ENCODE results near the gene TEKT3. TPM values are rescaled to one million over a fixed set of nuclear protein-coding genes. Genes with fewer than 3 reads are reported as not detected.

Gene TEKT3
- total and polyA plus RNA-seq, 2 of the 4 experiments (the other 2 are of a cell fraction): 0.15 TPM; not detected in 1

DNA sequence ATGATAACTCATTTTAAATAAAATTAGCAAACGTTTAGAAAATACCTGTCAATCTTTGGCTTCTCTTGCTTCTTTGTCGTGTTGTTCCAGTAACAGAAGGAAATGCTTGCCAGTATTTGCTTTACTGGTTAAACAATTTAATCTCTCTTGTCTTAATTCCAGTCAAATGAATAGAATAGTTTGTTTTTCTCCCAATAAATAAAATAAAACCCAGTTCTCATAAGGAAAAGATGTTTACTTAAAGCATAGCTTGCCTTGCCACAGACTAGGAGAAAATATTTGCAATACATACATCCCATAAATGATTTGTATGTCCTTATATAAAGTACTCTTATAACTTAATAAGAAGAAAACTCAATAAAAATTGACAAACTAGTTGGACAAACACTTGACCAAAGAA is 43.9 kb upstream of the TEKT3 start:
- in situ Hi-C loops (cut with MboI; ENCODE audit: low sequenced_read_pairs): no loop called here
- Histone ChIP-seq H2BK20ac (ENCODE audit: low read depth, low read length) (no peak overlapping the region), H3K27ac (ENCODE audit: insufficient read depth, low read length) (no peak overlapping the region), H3K14ac (replicated peaks; ENCODE audit: low read depth, low read length) (no peak overlapping the region), H3K4me3 (ENCODE audit: insufficient read depth, low read depth, low read length) (no peak overlapping the region), H2BK120ac (ENCODE audit: low read depth, low read length) (no peak overlapping the region), H2BK15ac (ENCODE audit: low read depth, low read length) (no peak overlapping the region), H3K56ac (ENCODE audit: extremely low read depth, insufficient read depth, low read length) (no peak overlapping the region), H2AK5ac (ENCODE audit: low read depth, low read length) (no peak overlapping the region), H3K9me3 (ENCODE audit: control insufficient read depth, insufficient read depth, low read length) (no peaks in the 10 kb centered on the region), H3K9me1 (ENCODE audit: insufficient read depth, low read length) (0 out of 2 replicates have a peak, but pooled peaks cover 1% of the 10 kb centered on the region), H3K4me1 (ENCODE audit: control insufficient read depth, insufficient read depth, low read length) (peaks cover 7% of the 10 kb centered on the region), H3K23ac (ENCODE audit: low read depth, low read length) (no peak overlapping the region), H3K18ac (ENCODE audit: low read depth, low read length) (no peak overlapping the region; the same call in 1 of the 2 replicates), H3K9ac (ENCODE audit: low read depth, low read length) (no peak overlapping the region), H2AK9ac (replicated peaks; ENCODE audit: low read depth, low read length, poor library complexity) (no peak overlapping the region), H4K20me1 (ENCODE audit: insufficient read depth, low read length) (no peaks in the 10 kb centered on the region), H3K27me3 (ENCODE audit: control insufficient read depth, insufficient read depth, low read length) (no peaks in the 10 kb centered on the region; the same call in 1 of the 2 replicates), H3K79me1 (ENCODE audit: low read depth in 1 of 2, low read length in 2 of 2) (no peaks in the 10 kb centered on the region), H3K36me3 (ENCODE audit: control insufficient read depth, insufficient read depth, low read length) (no peaks in the 10 kb centered on the region), H2BK5ac (ENCODE audit: low read depth, low read length, poor library complexity, severe bottlenecking) (no peak overlapping the region), H4K5ac (ENCODE audit: low read depth, low read length) (no peak overlapping the region), H2AFZ (replicated peaks; ENCODE audit: low read length, poor library complexity) (no peak overlapping the region), H3K4me2 (ENCODE audit: low read depth, low read length) (no peak overlapping the region), H4K91ac (ENCODE audit: insufficient read depth, low read depth, low read length) (no peak overlapping the region), H3K4ac (ENCODE audit: low read depth, low read length) (no peak overlapping the region), H4K8ac (ENCODE audit: low read depth in 2 of 2, low read length in 2 of 2) (no peak overlapping the region)
- BruUV-seq (replicated peaks): no TSS peak
- ChIA-PET POLR2A (ENCODE audit: unreplicated experiment) (no interaction called here), CTCF (no interaction called here)
- dilution Hi-C loops (cut with HindIII; ENCODE audit: low sequenced_read_pairs, unreplicated experiment): no loop called here
- intact Hi-C loops (cut with micrococcal nuclease): loop anchor here (2.0 kb wide), 2 partner anchors 49 to 123 kb away; no protein-coding TSS in a partner anchor
- peak; percentile 31 for DNase-seq
- WGBS, 2 experiments (ENCODE audit: extremely low coverage in 2 of 2, insufficient read length in 1 of 2): no CpG with 5 or more reads among the region's 2 CpGs
- ATAC-seq (ENCODE audit: low read depth): peak; percentile 55
- TF ChIP-seq NFE2L2 (IDR thresholded peaks at IDR 0.05; ENCODE audit: low read depth, low read length): no peak
- TF ChIP-seq, protein P1, sequence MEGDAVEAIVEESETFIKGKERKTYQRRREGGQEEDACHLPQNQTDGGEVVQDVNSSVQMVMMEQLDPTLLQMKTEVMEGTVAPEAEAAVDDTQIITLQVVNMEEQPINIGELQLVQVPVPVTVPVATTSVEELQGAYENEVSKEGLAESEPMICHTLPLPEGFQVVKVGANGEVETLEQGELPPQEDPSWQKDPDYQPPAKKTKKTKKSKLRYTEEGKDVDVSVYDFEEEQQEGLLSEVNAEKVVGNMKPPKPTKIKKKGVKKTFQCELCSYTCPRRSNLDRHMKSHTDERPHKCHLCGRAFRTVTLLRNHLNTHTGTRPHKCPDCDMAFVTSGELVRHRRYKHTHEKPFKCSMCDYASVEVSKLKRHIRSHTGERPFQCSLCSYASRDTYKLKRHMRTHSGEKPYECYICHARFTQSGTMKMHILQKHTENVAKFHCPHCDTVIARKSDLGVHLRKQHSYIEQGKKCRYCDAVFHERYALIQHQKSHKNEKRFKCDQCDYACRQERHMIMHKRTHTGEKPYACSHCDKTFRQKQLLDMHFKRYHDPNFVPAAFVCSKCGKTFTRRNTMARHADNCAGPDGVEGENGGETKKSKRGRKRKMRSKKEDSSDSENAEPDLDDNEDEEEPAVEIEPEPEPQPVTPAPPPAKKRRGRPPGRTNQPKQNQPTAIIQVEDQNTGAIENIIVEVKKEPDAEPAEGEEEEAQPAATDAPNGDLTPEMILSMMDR (conservative IDR thresholded peaks at IDR 0.05; ENCODE audit: low read depth, low read length): no peak
- TF ChIP-seq RAD21 (IDR thresholded peaks at IDR 0.05; ENCODE audit: low read length): no peak
- TF ChIP-seq MAZ (IDR thresholded peaks at IDR 0.05; ENCODE audit: borderline replicate concordance, low read depth, low read length): no peak
- TF ChIP-seq SMC3 (IDR thresholded peaks at IDR 0.05; ENCODE audit: low read depth, low read length): no peak
- TF ChIP-seq BHLHE40 (IDR thresholded peaks at IDR 0.05; ENCODE audit: low read depth, low read length): no peak
- TF ChIP-seq MAFK (IDR thresholded peaks at IDR 0.05; ENCODE audit: low read depth, low read length): no peak
